Measurements from ENCODE around the gene DBX1. TPM values are rescaled to one million over a fixed set of nuclear protein-coding genes. Genes with fewer than 3 reads are reported as not detected.
"Not testable (repeated sequence)": the region's sequence is repeated elsewhere in the genome, so short reads cannot be mapped to it uniquely, and the experiment has no call there.

Gene DBX1
- total RNA-seq, 2 experiments from 2014 or later = not detected

GRCh38 chr11:20131788-20132666 lies 28.2 kb downstream of the DBX1 start:
- CTCF ChIA-PET (ENCODE audit: unreplicated experiment) = no interaction called here
- Histone ChIP-seq H3K79me2 (ENCODE audit: insufficient read depth, low read depth, low read length) (no peaks in the 10 kb centered on the region), H2AFZ (ENCODE audit: low read length) (no peak overlapping the region), H3K36me3 (ENCODE audit: insufficient read depth, low read length) (no peaks in the 10 kb centered on the region), H3K9me2 (ENCODE audit: insufficient read depth, low read length) (no peaks in the 10 kb centered on the region), H3K4me2 (ENCODE audit: low read length) (no peak overlapping the region), H4K20me1 (ENCODE audit: insufficient read depth, low read length) (no peaks in the 10 kb centered on the region), H3K4me3 (ENCODE audit: low read depth, low read length, poor library complexity, severe bottlenecking) (no peak overlapping the region), H3K27ac (ENCODE audit: low read depth, low read length, poor library complexity, severe bottlenecking) (no peak overlapping the region), H3K4me1 (ENCODE audit: insufficient read depth, low read length, poor library complexity, severe bottlenecking) (no peaks in the 10 kb centered on the region), H3K9me3 (ENCODE audit: low read length) (no peaks in the 10 kb centered on the region)
- BruUV-seq (replicated peaks) = no TSS peak
- peak; percentile 17 for DNase-seq (ENCODE audit: low spot score)
- POLR2A ChIA-PET = interaction anchor here (0.6 to 0.8 kb wide), 2 partner anchors 84 to 296 kb away, joined by 3 to 7 read pairs; no protein-coding TSS in a partner anchor
- intact Hi-C loops (cut with micrococcal nuclease; ENCODE audit: unreplicated experiment) = loop anchor here (1.0 kb wide), 1 partner anchor 194 kb away; no protein-coding TSS in a partner anchor
- TF ChIP-seq, protein P1, sequence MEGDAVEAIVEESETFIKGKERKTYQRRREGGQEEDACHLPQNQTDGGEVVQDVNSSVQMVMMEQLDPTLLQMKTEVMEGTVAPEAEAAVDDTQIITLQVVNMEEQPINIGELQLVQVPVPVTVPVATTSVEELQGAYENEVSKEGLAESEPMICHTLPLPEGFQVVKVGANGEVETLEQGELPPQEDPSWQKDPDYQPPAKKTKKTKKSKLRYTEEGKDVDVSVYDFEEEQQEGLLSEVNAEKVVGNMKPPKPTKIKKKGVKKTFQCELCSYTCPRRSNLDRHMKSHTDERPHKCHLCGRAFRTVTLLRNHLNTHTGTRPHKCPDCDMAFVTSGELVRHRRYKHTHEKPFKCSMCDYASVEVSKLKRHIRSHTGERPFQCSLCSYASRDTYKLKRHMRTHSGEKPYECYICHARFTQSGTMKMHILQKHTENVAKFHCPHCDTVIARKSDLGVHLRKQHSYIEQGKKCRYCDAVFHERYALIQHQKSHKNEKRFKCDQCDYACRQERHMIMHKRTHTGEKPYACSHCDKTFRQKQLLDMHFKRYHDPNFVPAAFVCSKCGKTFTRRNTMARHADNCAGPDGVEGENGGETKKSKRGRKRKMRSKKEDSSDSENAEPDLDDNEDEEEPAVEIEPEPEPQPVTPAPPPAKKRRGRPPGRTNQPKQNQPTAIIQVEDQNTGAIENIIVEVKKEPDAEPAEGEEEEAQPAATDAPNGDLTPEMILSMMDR (conservative IDR thresholded peaks at IDR 0.05; ENCODE audit: low read length) = peak; percentile 84
- TF ChIP-seq EZH2phosphoT487 (IDR thresholded peaks at IDR 0.05; ENCODE audit: borderline replicate concordance, low read depth, low read length) = no peak

DNA sequence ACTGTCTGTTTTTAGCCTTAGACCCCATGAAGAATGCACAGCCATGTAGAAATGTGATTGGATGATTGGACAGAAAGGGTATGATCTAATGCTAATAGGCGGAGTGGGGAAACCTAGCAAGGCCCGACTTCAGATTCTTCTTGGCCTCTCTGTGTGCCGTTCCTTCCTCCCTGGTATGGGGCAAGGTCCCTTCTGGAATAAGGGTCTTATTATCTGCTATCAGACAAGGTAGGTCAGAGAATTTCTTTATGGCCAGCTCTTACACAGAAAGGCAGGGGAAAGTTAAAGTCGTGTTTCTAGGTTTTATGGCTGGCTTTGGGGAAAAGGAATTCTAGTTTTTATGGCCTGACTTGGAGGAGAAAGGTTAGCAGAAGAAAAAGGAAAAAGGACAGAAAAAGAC lies 30.6 kb downstream of the DBX1 start:
- POLR2A ChIA-PET = no interaction called here
- no peak overlapping the region for H3K27ac ChIP-seq (ENCODE audit: low read depth, low read length, poor library complexity, severe bottlenecking)
- H3K9me3 ChIP-seq (ENCODE audit: low read length) = no peaks in the 10 kb centered on the region
- H4K20me1 ChIP-seq (ENCODE audit: insufficient read depth, low read length) = no peaks in the 10 kb centered on the region
- DNase-seq (ENCODE audit: low spot score) = no peak
- CTCF ChIA-PET (ENCODE audit: unreplicated experiment) = no interaction called here
- H3K4me2 ChIP-seq (ENCODE audit: low read length) = no peak overlapping the region
- TF ChIP-seq, protein P1 (conservative IDR thresholded peaks at IDR 0.05; ENCODE audit: low read length) = no peak
- no peak for TF ChIP-seq EZH2phosphoT487 (IDR thresholded peaks at IDR 0.05; ENCODE audit: borderline replicate concordance, low read depth, low read length)
- no peak overlapping the region for H3K4me3 ChIP-seq (ENCODE audit: low read depth, low read length, poor library complexity, severe bottlenecking)
- BruUV-seq (replicated peaks) = no TSS peak
- H3K4me1 ChIP-seq (ENCODE audit: insufficient read depth, low read length, poor library complexity, severe bottlenecking) = no peaks in the 10 kb centered on the region
- no peaks in the 10 kb centered on the region for H3K9me2 ChIP-seq (ENCODE audit: insufficient read depth, low read length)
- H2AFZ ChIP-seq (ENCODE audit: low read length) = no peak overlapping the region
- intact Hi-C loops (cut with micrococcal nuclease; ENCODE audit: unreplicated experiment) = loop anchor here (2.0 to 5.0 kb wide), 2 partner anchors 177 to 479 kb away; no protein-coding TSS in a partner anchor
- H3K36me3 ChIP-seq (ENCODE audit: insufficient read depth, low read length) = no peaks in the 10 kb centered on the region
- no peaks in the 10 kb centered on the region for H3K79me2 ChIP-seq (ENCODE audit: insufficient read depth, low read depth, low read length)

DNA sequence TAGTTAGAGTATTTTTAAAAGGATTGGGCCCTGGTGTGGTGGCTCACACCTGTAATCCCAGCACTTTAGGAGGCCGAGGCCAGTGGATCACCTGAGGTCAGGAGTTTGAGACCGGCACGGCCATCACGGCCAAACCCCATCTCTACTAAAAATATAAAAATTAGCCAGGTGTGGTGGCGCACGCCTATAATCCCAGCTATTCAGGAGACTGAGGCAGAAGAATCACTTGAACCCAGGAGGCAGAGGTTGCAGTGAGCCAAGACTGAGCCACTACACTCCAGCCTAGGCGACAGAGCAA lies 31.8 kb downstream of the DBX1 start:
- intact Hi-C loops (cut with micrococcal nuclease; ENCODE audit: unreplicated experiment) = loop anchor here (1.0 to 5.0 kb wide), 3 partner anchors 176 to 480 kb away; no protein-coding TSS in a partner anchor
- H3K4me3 ChIP-seq (ENCODE audit: low read depth, low read length, poor library complexity, severe bottlenecking); DNase-seq (ENCODE audit: low spot score); H2AFZ ChIP-seq (ENCODE audit: low read length); BruUV-seq (replicated peaks); H3K36me3 ChIP-seq (ENCODE audit: insufficient read depth, low read length); POLR2A ChIA-PET; H3K79me2 ChIP-seq (ENCODE audit: insufficient read depth, low read depth, low read length); H3K9me3 ChIP-seq (ENCODE audit: low read length); H3K4me2 ChIP-seq (ENCODE audit: low read length); H3K27ac ChIP-seq (ENCODE audit: low read depth, low read length, poor library complexity, severe bottlenecking); H3K9me2 ChIP-seq (ENCODE audit: insufficient read depth, low read length); H4K20me1 ChIP-seq (ENCODE audit: insufficient read depth, low read length); H3K4me1 ChIP-seq (ENCODE audit: insufficient read depth, low read length, poor library complexity, severe bottlenecking): not testable (repeated sequence)
- CTCF ChIA-PET (ENCODE audit: unreplicated experiment) = interaction anchor here (1.4 kb wide), 1 partner anchor 8 kb away, joined by 3 read pairs; no protein-coding TSS in a partner anchor
- TF ChIP-seq, protein P1 (conservative IDR thresholded peaks at IDR 0.05; ENCODE audit: low read length) = peak; percentile 37; the same call in 1 of the 2 replicates
